RWPE1 (cell line): ENCODE results near the gene APC2.

ENCODE experiments used
- CTCF ChIA-PET: fragments of 350-600 bp; sonication (Branson Sonifier 250); formaldehyde crosslinking; extraction: SDS; loops from one replicate; lab custom pipeline; 2021; lab: Yijun Ruan, JAX
- POLR2A ChIA-PET: fragments of 400-600 bp; formaldehyde crosslinking; extraction: SDS; loops from one replicate; lab custom pipeline; 2020; ENCODE audit warnings: antibody characterized with exemption; ENCODE audit not compliant: low non-redundant PET; lab: Yijun Ruan, JAX
- DNase-seq: peaks from one replicate; pipeline ENCODE4 v3.0.0; 2012; ENCODE audit warnings: low spot score
- H3K27ac ChIP-seq: fragments of 450-650 bp; 2 replicates; pipeline ENCODE4 v1.5.1; 2017
- TF ChIP-seq, protein P1 (sequence below): fragments of 450-650 bp; conservative IDR thresholded peaks from 2 replicates; pipeline ENCODE4 v1.5.1; 2017; ENCODE audit warnings: low read depth, mild to moderate bottlenecking

Gene APC2

DNA sequence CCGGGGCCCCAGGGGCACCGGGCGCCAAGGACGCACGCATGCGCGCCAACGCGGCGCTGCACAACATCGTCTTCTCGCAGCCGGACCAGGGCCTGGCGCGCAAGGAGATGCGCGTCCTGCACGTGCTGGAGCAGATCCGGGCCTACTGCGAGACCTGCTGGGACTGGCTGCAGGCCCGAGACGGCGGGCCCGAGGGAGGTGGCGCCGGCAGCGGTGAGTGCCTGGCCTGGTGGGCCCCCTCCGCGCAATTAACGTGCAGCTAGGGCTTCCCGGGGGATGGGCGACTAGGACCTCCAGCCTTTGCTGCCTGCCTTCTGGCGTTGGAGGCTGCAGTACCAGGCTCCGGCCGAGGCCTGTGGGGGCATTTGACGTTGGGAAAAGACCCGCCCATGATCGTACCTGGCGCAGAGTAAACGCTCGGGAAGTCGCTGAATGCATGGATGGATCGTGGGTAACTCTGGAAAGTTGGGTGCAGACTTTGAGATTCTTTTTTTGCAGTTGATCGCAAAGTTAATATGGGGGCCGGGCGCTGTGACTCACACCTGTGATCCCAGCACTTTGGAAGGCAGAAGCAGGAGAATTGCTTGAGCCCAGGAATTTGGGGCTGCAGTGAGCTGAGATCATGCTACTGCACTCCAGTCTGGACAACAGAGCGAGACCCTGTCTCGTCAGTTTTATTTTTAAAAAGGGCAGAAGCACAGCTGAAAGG, 7.3 kb downstream of the APC2 start:
- peak overlapping the region; percentile 43 for H3K27ac ChIP-seq
- TF ChIP-seq, protein P1, sequence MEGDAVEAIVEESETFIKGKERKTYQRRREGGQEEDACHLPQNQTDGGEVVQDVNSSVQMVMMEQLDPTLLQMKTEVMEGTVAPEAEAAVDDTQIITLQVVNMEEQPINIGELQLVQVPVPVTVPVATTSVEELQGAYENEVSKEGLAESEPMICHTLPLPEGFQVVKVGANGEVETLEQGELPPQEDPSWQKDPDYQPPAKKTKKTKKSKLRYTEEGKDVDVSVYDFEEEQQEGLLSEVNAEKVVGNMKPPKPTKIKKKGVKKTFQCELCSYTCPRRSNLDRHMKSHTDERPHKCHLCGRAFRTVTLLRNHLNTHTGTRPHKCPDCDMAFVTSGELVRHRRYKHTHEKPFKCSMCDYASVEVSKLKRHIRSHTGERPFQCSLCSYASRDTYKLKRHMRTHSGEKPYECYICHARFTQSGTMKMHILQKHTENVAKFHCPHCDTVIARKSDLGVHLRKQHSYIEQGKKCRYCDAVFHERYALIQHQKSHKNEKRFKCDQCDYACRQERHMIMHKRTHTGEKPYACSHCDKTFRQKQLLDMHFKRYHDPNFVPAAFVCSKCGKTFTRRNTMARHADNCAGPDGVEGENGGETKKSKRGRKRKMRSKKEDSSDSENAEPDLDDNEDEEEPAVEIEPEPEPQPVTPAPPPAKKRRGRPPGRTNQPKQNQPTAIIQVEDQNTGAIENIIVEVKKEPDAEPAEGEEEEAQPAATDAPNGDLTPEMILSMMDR, result no peak; the same call in 1 of the 2 replicates
- DNase-seq, result no peak
- ChIA-PET CTCF (interaction anchor here (0.6 to 1.0 kb wide), 2 partner anchors 10 to 57 kb away, joined by 3 to 6 read pairs; no protein-coding TSS in a partner anchor), POLR2A (interaction anchor here (0.8 kb wide), 1 partner anchor 46 kb away, joined by 3 read pairs; no protein-coding TSS in a partner anchor)

DNA sequence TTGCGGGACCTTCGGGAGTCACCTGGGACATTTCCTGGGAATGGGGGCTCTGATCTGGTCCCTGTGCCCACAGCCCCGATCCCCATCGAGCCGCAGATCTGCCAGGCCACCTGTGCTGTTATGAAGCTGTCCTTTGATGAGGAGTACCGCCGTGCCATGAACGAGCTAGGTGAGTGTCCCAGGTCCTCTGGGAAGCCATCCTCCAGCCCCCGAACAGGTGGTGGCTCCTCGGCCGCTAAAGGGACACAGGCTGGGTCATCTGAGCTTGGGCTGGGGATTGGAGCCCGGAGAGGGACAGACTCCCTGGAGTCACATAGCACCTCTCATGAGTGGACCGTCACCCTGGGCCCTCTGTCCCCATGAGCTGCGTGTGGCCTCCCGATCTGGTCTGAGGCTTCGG, 8.0 kb downstream of the APC2 start:
- POLR2A ChIA-PET, result interaction anchor here (0.6 kb wide), 1 partner anchor 392 kb away, joined by 3 read pairs; no protein-coding TSS in a partner anchor
- CTCF ChIA-PET, result interaction anchor here (1.0 kb wide), 1 partner anchor 10 kb away, joined by 6 read pairs; no protein-coding TSS in a partner anchor
- H3K27ac ChIP-seq, result no peak overlapping the region
- TF ChIP-seq, protein P1, result no peak
- no peak for DNase-seq

DNA sequence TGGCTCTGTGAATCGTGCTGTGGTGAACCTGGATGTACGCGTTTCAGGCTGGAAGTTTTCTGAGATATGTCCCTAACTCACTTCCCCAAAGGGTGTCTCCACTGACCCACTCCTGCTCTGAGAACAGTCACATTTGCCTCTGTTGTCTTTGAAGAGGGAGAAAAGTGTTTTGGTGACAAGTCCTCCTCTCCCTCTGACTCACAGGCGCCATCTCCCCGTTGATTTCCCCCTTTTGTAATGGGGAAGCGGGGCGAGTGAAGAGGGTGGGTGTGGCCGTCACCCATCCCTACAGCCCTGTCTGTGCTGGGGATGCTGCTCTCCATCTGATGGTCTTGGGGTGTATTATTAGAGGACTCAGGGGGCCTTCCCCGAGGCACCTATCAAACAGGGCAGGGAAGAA, 9.6 kb downstream of the APC2 start:
- H3K27ac ChIP-seq, result no peak overlapping the region
- DNase-seq, result no peak
- ChIA-PET CTCF (no interaction called here), POLR2A (no interaction called here)
- TF ChIP-seq, protein P1, result no peak

DNA sequence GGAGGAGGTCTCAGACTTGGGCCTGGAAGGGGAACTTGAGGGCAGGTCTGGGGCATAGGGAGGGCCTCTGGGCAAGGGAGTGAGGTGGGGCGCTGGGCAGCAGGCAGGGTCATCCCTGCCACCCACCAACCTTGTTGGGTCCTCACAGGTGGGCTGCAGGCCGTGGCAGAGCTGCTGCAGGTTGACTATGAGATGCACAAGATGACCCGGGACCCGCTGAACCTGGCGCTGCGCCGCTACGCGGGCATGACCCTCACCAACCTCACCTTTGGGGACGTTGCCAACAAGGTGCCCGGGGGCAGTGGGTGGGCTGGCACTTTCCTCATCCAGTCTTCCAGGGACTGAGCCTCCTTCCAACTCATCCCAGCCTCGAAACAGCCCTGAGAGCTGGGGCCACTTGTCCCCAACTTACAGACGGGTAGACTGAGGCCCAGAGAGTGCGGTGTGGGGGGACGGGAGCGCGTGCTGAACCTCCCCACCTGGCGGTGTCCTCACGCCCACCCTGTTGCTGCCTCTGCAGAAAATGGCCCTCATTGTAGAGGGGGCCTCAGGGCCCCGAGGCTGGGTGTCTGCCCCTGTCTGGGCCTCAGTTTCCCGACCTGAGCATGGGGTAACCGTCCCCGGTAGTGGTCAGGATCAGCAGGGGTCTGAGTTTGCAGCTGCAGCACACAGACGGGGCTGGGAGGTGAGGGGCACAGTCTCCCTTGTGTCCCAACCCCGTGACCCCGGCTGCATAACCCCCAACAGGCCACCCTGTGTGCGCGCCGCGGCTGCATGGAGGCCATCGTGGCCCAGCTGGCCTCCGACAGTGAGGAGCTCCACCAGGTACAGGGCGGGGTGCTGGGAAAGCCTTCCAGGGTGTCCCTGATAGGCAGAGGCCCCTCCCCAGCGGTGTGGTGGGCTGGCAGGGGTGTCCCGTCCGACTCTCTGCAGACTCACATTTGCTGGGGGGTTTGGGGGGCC, 10.4 kb downstream of the APC2 start:
- no peak for DNase-seq
- CTCF ChIA-PET, result interaction anchor here (0.6 kb wide), 1 partner anchor 572 kb away, joined by 3 read pairs; no protein-coding TSS in a partner anchor
- TF ChIP-seq, protein P1, result no peak
- H3K27ac ChIP-seq, result no peak overlapping the region
- POLR2A ChIA-PET, result no interaction called here

DNA sequence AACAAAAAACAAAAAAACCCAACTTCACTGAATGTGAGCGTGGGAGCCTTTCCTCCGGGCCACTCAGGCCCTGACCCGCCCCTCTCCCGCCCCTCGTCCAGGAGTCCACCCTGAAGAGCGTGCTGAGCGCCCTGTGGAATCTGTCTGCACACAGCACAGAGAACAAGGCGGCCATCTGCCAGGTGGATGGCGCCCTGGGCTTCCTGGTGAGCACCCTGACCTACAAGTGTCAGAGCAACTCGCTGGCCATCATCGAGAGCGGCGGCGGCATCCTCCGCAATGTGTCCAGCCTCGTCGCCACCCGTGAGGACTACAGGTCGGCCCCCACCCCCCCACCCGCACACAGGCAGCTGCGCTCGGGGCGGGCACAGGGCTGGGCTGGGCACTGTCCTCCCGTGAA, 11.9 kb downstream of the APC2 start:
- 0 out of 2 replicates have a peak overlapping the region, but pooled peaks have one; percentile 10 for H3K27ac ChIP-seq
- CTCF ChIA-PET, result no interaction called here
- POLR2A ChIA-PET, result no interaction called here
- TF ChIP-seq, protein P1, result no peak
- no peak for DNase-seq
